GM19452 (cell line): ENCODE measurements around the gene PRMT9.

Experiments
- ATAC-seq: cut with Tn5 transposase; IDR thresholded peaks from one replicate; pipeline ENCODE4 v1.9.1; 2021; ENCODE audit not compliant: unreplicated experiment

The PRMT9 gene

DNA sequence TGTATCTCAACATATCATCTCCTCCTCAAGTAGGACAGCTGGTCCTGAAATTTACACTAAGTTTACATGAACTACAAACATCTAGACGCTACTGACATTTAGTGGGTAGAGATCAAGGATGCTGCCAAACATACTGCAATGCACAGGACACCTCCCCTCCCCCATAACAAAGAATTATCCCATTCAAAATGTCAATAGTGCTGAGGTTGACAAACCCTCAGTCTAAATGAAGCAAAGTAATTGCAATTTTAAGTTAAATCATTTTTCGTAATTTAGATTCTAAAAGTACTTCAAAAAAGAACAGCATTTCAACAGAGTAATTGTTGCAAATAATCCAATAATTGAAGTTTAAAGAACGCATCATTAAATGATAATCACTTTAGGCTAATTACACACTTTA is 1.2 kb downstream of the PRMT9 start:
- ATAC-seq: no peak

DNA sequence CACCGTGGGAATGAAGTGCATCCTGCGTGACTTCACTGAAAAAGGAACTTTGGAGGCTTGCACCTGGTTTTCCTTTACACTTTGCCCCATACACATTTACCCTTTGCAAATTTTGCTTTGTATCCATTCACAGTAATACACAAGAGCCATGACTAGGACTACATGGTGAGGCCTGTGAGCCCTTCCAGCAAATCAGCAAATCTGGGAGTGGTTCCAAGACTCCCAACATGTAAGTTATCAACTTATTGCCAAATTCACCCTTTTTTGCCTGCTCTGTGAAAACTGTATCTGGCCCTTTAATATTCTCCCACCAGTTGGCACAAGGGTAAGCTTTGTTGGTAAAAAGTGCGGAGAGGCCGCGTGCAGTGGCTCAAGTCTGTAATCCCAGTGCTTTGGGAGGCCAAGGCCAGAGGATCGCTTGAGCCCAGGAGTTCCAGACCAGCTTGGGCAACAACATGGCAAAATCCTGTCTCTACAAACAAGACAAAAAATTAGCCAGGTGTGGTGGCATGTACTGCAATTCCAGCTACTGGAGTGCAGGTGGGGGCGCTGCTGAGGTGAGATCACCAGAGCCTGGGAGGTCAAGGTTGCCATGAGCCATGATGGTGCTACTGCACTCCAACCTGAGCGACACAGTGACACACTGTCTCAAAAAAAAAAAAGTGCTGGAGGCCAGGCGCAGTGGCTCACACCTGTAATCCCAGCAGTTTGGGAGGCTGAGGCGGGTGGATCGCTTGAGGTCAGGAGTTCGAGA is 5.0 kb downstream of the PRMT9 start:
- ATAC-seq: no peak

DNA sequence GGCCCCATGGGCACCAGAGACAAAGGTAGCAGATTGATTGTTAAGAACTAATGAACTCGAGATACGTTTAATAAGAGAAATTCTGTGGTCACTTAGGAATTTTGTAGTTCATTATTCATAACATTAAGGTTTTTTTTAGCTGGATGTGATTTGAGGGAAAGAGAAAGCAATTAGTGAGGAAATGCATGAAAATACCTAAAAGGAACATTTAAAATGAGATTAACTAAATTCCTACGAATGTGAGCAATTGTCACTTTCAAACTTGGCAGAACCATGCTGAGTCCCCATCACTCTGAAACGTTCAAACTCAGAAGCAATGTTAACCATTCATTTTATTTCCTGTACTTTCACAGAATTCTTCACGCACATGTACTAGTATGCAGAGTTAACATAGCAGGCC is 5.9 kb downstream of the PRMT9 start:
- no peak for ATAC-seq

DNA sequence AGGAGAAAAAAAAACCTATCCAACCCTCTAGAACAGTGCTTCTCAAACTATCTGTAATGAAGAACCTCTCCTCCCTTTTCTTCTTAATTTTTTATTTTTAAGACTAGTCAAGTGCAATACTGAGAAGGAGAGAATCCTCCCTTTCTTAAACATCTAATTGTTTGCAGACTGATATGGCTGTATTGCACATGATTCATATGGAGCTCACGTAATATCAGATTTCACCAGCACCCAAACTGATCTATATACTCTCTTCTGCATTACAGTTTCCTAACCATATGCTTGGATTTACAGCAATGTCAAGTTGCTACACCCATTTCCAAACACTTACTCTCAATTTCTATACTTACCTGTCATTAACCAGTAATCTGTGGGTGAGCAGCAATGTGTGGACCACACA is 9.5 kb downstream of the PRMT9 start:
- no peak for ATAC-seq

DNA sequence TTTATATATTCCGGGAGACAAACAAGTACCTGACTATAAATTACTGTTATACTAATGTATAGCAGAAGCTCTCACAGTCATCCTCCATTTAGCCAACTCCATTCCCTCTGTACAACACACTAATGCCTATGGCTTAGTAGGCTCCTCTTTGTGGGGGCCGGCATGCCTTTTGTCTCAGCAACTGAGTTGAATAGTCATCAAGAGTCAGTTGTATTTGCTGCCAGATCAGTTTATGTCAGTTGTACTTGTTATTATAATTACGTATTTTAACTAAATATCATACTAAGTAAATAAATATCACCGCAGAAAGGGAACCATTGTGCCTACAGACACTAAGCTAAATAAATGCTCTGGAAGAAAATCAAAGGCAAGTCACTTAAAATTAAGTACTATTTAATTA is 9.9 kb downstream of the PRMT9 start:
- no peak for ATAC-seq

DNA sequence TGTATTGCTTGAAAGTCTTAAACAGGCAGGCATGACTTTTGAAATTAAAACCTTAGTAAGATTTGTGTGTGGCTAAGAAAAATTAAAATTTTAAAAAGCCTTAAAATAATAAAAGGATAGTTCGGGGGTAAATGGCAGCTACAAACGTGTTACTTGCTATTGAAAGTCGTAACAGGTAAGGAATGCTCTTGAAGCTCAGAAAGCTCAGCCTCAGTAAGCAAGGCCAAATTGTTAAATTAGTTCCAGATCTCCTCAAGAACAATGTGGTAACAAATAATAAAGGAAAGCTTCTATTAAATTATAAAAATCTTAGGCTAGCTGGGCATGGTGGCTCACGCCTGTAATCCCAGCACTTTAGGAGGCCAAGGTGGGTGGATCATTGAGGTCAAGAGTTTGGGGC is 25.5 kb downstream of the PRMT9 start:
- ATAC-seq: no peak

DNA sequence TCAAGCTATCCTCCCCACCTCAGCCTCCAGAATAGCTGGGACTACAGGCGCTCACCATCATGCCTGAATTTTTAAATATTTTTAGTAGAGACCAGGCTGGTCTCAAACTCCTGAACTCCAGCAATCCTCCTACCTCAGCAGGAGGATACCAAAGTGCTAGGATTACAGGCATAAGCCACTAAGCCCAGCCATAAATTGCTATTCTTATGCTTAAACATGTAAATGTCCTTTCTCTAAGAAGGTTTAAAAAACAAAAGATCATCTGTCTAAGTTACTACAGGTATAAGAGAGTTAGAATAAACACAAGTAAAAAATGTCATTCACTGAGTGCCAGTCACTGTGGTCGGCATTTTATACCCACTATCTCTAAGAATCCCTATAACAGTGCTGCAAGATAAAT is 28.3 kb downstream of the PRMT9 start:
- ATAC-seq: no peak

DNA sequence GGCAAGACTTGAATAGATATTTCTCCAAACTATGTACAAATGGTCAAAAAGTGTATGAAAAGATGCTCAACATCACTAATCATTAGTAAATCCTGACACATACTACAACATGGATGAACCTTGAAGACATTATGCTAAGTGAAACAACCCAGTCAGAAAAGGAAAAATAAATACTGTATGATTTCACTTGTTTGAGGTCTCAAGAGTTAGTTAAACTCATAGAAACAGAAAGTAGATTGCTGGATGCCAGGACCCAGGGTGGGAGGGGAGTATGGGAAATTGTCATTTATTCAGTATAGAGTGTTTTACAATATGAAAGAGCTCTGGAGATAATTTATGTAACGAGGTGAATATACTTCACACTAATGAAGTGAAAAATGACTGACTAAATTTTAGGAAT is 32.4 kb downstream of the PRMT9 start:
- no peak for ATAC-seq

DNA sequence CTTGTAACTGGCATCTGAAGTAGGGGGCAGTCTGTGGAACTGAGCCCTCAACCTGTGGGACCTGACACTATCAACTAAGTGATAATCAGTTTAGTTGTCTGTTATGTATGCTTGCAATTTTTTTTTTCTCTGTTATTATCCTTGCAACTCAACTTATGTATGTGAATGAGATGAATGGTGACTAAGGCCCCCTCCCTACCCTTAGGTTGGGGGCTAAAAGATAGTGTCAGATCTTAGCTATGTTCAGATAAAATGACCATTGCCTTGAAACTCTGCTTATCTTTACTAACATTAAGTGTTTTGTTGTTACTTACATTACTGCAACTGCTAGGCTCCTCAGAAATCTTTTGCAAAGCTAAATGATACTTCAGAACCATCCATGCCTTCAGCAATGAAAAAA is 35.3 kb downstream of the PRMT9 start:
- no peak for ATAC-seq

DNA sequence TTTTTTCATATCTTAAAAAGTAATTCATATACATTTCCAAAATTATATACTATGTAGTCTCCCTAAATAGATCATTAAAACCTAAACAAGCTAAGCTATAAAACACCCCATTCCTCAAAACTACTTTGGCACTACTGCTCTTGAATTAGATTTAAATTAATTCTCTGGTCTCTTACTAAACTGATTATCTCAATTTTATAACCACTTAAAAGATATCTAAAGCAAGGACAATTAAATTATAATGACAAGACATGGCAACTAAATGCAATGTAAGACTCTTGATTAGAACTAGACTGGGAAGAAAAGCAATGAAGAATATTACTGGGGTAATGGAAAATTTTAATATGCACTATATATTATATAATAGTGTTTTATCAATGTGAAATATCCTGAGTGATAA is 38.9 kb downstream of the PRMT9 start:
- ATAC-seq: no peak

DNA sequence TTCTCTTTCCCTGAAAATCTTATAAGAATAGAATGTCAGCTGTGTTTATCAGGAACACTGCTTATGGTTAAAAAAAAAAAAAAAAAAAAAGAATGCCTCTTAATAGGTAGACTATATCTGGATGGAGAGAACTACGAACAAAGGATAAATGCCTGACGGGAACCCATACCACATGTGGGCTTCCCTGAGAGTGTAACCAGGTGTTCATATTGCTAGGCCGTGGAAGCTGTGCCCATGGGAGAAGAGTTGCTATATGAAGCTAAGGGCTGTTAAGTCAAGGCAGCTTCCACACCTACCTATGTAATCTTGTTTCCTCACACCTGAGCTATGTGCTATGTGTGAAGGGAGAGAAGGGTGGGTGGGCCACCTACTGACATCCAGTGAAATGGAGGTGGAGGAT is 39.5 kb downstream of the PRMT9 start:
- ATAC-seq: no peak

DNA sequence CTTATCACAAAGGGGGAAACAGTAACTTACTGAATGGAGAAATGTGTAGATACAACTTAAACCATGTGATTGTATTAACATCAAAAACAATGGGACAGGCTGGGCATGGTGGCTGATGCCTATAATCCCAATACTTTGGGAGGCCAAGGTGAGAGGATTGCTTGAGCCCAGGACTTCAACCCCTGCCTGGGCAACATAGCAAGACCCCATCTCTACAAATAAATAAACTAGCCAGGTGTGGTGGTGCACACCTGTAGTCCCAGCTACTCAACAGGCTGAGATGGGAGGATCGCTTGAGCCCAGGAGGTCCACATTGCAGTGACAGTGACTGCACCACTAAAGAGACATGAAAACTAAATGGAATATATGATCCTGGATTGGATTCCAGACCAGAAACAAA is 40.3 kb downstream of the PRMT9 start:
- ATAC-seq: no peak

DNA sequence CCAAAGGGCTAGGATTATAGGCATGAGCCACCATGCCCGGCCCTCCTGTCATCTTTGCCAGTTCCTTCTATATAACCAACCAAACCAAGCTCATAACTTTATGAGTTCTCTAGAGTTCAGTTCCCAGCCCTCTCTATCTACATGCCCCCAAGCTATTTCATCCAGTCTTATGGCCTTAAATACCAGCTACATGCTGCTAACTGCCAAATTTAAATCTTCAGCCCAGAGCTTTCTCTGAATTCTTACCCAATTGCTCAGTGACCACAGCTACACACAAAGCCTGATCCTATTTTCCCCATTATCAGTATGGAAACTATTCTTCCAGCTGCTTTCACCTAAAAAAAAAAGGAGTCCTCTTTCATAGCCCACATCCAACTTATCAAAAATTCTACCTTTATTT is 43.6 kb downstream of the PRMT9 start:
- no peak for ATAC-seq

DNA sequence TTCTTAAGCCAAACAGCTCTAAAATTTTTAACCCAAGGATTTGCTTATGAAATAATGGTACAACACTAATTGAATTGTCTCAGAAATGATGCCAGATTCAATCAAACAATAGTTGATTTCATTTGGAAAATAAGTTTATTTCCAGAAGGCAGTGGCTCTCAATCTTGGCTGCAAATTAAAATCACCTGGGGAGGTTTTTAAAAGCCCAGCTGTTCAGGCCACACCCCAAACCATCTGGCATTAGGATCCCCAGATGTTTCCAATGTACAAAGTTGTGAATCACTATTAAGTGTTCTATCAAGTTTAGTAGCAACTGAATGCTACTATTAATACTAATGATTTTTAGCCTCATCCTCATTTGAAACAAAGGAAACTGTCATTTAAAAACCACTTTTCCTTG is 44.6 kb downstream of the PRMT9 start:
- no peak for ATAC-seq

DNA sequence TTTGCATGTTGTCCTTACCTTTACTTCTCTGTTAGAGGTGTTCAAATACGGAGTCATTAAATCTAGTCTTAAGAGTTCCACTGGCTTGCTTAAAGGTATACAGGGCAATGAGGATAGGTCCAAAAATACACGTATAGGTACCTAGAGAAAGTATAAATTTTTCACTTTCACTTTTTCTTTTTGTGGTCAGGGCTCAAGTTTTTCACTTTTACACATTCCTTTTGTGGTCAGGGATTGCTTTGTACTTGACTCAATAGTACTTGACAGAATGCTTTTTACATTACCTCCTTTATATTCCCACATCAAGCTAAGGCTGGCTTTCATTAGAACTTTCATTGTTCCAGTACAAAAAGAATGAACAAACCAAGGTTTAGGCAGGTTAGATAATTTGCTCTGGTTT is 45.0 kb downstream of the PRMT9 start:
- no peak for ATAC-seq

DNA sequence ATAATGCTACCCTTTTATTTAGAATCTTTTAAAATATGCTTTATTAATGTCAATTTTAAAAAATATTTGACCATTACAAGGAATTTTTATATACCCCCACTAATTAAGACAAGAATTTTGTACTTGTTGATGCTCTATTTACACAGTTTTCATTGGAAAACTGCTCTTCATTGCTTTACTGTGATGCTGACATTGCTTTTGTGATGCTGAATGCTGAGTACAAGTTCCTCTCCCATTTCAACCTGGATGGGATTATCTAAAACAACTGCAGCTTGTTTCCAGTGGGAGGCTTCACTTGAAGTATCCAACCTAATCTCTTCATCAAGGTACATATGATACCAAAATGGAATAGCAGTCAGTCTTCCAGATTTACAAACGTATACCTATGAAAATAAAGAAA is 45.6 kb downstream of the PRMT9 start:
- no peak for ATAC-seq

DNA sequence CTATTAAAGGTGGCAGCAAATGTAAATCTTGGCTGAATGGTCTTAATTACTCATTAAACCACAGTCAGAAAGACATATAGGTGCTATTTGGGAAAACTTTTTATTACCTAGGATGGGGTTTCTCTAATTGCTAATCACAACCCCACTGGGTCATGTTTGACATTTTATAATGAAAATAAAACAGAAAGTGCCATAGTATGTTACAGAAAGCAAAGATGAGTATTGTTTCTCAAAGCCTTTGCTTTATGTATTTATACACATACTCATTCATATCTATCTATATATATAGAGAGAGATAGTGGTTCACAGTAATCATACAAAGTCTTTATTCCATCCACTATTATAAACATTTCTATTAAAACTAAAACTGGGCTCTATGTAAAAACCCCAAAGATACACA is 48.6 kb downstream of the PRMT9 start:
- no peak for ATAC-seq

DNA sequence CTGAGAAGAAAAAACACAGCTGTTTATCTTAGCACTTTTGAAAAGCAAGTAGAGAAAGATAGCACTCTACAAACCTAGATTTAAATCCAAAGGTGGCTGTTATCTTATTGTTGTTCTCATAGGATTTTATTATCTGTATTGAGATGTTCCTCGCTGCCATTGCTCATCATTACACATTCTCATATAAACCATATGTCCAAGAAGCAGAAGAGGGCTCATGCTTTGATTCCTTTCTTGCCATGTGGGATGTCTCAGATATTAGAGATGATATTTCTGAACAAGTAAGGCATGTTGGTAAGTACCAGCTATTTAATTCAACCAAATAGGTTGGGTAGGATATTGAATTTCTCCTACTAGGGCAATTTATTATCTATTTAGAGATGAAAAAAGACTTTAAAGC is 50.3 kb downstream of the PRMT9 start:
- no peak for ATAC-seq

DNA sequence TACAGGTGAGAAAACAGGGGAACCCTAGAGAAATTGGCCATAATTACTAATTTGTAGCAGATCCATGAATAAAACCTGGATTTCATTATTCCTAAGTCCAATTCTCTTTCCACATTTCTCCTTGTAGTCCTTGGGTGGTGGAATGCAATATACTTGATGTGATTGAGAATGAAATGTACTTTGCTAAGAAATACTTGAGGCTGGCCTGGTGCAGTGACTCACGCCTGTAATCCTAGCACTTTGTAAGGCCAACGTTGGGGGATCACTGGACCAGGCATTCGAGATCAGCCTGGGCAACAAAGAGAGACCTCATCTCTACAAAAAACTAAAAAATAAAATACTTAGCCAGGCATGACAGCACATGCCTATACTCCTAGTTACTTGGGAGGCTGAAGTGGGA is 50.9 kb downstream of the PRMT9 start:
- no peak for ATAC-seq

DNA sequence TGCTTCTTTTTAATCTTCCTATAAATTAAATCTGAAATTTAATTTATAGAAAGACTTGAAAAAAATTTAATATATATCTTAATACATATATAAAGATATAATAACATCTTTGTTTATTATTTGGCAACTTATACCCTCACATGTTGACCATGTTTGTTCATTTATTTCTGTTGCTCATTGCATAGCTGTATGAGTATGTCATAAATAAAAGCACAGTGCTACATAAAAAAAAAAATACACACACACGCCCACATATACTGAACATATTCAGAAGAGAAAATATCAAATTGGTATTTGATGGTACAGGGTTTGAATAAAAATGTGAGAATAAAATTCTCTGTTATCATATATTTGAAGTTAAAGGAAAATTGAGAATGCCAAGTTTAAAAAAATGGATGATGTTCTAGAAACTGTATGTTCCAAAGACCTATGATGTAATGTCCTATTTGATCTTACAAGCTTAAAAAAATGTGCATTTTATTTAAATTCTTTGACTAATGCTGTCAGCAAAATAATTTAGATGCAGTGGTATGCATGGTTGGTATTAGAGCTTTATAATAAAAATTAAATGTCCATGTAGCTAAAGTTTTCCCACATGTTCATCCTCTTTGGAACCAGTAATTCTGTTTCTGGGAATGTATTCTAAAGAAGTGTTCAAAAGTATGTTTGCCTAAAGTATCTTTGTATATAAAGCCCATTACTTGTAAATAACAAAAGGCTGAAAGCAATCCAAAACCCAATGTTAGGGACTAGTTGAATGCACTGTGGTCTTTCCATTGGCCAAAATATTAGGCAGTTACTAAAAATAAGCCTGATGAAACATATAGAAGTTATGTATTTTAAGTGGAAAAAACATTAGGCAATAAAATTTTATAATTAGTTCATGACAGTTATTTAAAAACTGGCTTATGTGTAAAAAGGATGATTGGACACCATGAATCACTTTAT is 53.9 kb downstream of the PRMT9 start:
- no peak for ATAC-seq

DNA sequence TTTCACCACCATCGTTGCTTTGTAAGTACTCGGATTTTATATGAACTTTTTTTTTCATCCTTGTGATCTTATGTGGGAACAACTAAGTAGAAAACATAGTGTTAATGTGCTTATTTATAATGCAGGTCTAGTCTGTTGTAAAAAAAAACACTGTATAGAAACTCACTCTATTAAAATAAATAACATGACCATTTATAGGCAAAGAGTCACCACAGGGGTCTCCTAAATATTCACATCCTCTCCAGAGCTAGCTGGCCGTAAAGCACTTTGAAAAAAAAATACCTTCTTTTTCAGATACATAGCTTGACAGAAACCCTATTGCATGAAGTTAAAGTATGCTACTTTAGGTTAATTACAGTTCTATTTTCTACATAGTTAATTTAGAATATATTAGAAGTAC is 55.5 kb downstream of the PRMT9 start:
- no peak for ATAC-seq

DNA sequence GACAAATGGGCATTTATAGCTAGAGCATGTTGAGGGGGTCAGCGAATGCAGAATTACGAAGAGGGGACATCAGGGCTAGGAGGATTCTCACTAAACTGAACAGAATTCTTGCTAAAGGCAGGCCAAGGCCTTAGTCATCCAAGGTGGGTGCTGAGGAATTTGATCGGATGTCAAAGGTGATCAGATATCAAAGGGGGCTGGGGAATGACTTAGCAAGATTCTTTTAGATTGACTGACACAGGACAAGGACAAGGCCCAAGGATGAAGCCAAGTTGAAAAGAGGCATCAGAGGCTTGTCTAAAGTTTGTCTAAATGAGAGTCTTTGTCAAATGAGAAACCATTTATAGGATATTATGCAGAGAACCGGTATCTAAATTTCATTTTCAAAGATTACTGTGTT is 57.1 kb downstream of the PRMT9 start:
- ATAC-seq: no peak
